Measurements from ENCODE around the gene ZNF3.

DNA sequence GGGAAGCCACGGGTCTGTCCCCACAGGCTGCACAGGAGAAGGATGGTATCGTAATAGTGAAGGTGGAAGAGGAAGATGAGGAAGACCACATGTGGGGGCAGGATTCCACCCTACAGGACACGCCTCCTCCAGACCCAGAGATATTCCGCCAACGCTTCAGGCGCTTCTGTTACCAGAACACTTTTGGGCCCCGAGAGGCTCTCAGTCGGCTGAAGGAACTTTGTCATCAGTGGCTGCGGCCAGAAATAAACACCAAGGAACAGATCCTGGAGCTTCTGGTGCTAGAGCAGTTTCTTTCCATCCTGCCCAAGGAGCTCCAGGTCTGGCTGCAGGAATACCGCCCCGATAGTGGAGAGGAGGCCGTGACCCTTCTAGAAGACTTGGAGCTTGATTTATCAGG, 58.0 kb downstream of the ZNF3 start:
- TF ChIP-seq, protein P1, sequence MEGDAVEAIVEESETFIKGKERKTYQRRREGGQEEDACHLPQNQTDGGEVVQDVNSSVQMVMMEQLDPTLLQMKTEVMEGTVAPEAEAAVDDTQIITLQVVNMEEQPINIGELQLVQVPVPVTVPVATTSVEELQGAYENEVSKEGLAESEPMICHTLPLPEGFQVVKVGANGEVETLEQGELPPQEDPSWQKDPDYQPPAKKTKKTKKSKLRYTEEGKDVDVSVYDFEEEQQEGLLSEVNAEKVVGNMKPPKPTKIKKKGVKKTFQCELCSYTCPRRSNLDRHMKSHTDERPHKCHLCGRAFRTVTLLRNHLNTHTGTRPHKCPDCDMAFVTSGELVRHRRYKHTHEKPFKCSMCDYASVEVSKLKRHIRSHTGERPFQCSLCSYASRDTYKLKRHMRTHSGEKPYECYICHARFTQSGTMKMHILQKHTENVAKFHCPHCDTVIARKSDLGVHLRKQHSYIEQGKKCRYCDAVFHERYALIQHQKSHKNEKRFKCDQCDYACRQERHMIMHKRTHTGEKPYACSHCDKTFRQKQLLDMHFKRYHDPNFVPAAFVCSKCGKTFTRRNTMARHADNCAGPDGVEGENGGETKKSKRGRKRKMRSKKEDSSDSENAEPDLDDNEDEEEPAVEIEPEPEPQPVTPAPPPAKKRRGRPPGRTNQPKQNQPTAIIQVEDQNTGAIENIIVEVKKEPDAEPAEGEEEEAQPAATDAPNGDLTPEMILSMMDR (tag by site-specific recombination; IDR thresholded peaks at IDR 0.05): no peak
- no peak for TF ChIP-seq ZNF416 (tag by site-specific recombination; IDR thresholded peaks at IDR 0.05)

Data from HEK293 (cell line).